Measurements from ENCODE around the gene SYCP3.

SYCP3 gene

DNA sequence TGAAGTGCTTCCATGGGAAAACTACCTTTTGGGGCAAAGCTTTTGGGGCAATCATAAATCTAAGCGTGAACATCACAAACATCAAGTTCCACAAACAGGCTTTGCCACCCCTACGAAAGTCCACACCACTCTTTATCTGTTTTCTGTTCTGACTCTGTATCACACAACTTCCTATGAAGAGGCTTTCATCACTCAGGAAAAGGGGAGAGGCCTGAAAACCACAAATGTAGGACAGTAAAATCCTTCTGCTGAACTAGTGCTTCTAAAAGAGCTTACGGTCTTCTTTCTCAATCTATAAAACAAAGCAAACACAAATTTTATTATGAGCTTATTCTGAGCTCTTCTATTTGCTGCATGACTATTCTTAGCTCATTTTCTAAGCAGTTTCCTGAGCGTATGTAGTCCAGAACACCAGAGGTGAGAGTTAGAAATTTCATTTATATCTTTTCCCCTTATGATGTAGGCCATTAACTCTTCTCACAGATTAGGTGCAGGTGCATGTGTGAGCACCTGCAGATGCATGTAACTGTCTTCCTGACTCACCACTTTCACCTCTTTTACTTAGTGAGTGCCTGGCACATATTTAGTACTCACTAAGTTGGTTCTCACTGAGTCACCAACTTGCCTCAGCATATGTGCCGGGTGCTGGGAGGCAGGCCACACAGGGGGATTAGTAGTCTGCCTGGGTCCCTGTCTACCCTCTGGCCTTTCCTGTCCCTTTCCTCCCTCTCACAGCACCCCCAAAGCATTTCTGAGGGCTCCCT is 32.9 kb upstream of the SYCP3 start:
- Mint-ChIP-seq H3K9me3 (no peaks in the 10 kb centered on the region), H3K4me3 (peak overlapping the region; percentile 18), H3K36me3 (ENCODE audit: low read depth) (peaks cover 75% of the 10 kb centered on the region), H3K27me3 (no peaks in the 10 kb centered on the region), H3K4me1 (ENCODE audit: low read depth) (peaks cover 44% of the 10 kb centered on the region), H3K27ac (peak overlapping the region; percentile 77)
- intact Hi-C loops (cut with micrococcal nuclease): loop anchor here (2.0 to 10.0 kb wide), 4 partner anchors 59 to 360 kb away; partner anchors contain the start of gene GNPTAB

DNA sequence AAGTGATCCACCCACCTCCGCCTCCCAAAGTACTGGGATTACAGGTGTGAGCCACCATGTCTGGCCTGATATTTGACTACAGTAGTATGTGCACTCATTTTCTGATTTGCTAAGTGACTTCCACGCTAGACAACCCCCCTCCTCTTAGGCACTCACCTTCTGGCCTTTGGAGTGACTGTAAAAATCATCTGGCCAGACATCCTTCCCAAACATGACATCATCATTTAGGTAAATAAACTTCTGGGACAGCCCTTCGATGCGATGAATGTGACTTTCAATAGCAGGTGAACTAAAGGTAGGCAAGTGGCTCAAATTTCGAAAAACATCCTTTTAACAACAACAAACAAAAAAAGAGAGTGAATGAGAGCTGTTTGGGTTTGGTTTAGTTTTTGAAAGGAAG is 30.6 kb upstream of the SYCP3 start:
- Mint-ChIP-seq H3K27me3 (no peaks in the 10 kb centered on the region), H3K4me3 (no peak overlapping the region), H3K36me3 (ENCODE audit: low read depth) (peaks cover 74% of the 10 kb centered on the region), H3K4me1 (ENCODE audit: low read depth) (peaks cover 32% of the 10 kb centered on the region), H3K9me3 (no peaks in the 10 kb centered on the region), H3K27ac (no peak overlapping the region)
- intact Hi-C loops (cut with micrococcal nuclease): loop anchor here (5.0 to 10.0 kb wide), 2 partner anchors 145 to 358 kb away; no protein-coding TSS in a partner anchor

DNA sequence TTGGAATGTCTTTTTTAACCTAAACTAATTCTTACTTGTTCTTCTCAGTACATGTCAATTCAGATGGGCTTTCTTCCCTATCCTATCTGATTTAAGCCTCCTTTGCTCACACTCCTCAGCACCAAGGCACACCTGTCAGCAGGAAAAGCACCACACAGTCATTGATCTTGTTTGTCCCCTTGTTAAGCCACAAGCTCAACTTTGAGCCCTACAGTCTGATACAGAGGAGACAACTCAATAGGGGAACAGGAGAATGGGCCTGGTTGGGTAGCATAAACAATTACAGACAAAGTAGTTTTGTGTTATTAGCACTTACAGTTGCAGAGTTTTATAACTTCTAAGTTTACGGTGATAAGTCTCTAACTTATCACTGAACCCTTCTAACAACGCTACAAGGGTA is 29.5 kb upstream of the SYCP3 start:
- H3K4me3 Mint-ChIP-seq: no peak overlapping the region
- H3K36me3 Mint-ChIP-seq (ENCODE audit: low read depth): peaks cover 83% of the 10 kb centered on the region
- no peaks in the 10 kb centered on the region for H3K27me3 Mint-ChIP-seq
- peaks cover 37% of the 10 kb centered on the region for H3K4me1 Mint-ChIP-seq (ENCODE audit: low read depth)
- no peaks in the 10 kb centered on the region for H3K9me3 Mint-ChIP-seq
- intact Hi-C loops (cut with micrococcal nuclease): no loop called here
- no peak overlapping the region for H3K27ac Mint-ChIP-seq

DNA sequence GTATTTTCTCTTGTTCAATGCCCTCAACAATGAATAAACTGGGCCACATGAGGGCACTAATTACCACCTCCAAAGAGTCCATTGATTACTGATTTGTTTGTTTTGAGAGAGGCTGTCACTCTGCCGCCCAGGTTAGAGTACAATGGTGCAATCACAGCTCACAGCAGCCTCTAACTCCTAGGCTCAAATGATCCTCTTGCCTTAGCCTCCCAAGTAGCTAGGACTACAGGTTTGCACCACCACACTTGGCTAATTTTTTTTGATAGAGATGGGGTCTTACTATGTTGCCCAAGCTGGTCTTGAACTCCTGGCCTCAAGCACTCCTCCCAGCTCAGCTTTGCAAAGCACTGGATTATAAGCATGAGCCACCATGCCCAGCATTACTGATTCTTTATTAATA is 28.3 kb upstream of the SYCP3 start:
- intact Hi-C loops (cut with micrococcal nuclease): no loop called here
- Mint-ChIP-seq H3K4me1 (ENCODE audit: low read depth) (peaks cover 39% of the 10 kb centered on the region), H3K36me3 (ENCODE audit: low read depth) (peaks cover 76% of the 10 kb centered on the region), H3K9me3 (no peaks in the 10 kb centered on the region), H3K27me3 (no peaks in the 10 kb centered on the region), H3K27ac (no peak overlapping the region), H3K4me3 (no peak overlapping the region)

DNA sequence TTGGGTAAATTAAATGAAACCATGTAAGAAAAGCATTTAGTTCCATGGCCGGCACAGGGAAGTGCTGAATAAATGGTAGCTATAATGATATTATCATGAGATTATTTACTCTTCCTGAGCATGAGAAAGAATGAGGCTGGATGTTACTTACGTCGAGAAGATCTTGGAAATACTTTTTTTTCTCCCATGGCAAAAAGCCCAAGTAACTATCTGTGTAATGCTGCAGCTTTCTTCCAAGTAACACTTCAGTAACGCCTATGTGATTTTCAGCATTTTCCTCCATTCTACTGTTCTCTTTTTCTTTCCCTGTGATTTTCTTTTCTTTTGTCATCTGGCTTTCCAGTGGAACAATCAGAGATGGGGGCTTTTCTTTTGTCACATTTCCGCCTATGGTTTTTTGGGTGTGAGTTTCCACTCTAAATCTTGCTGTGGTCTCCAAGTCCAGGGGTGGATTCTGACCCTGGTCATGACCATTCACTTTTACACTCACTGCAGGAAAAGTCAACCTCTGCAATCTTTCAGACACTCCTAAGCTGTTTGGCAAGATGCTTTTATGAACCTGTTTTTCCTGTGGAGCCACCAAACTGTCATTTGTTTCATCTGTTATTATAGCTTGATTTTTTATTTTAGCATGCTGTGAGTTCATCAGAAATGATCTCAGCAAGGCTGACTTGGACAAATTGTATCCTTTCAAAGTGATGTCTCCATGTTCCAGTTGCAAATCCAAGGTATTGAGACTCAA is 25.0 kb upstream of the SYCP3 start:
- no peak overlapping the region for H3K4me3 Mint-ChIP-seq
- H3K36me3 Mint-ChIP-seq (ENCODE audit: low read depth): peaks cover 62% of the 10 kb centered on the region
- H3K9me3 Mint-ChIP-seq: no peaks in the 10 kb centered on the region
- H3K4me1 Mint-ChIP-seq (ENCODE audit: low read depth): peaks cover 20% of the 10 kb centered on the region
- intact Hi-C loops (cut with micrococcal nuclease): loop anchor here (5.0 kb wide), 2 partner anchors 192 to 357 kb away; partner anchors contain the start of gene ARL1
- peak overlapping the region; percentile 85 for H3K27ac Mint-ChIP-seq
- H3K27me3 Mint-ChIP-seq: no peaks in the 10 kb centered on the region

DNA sequence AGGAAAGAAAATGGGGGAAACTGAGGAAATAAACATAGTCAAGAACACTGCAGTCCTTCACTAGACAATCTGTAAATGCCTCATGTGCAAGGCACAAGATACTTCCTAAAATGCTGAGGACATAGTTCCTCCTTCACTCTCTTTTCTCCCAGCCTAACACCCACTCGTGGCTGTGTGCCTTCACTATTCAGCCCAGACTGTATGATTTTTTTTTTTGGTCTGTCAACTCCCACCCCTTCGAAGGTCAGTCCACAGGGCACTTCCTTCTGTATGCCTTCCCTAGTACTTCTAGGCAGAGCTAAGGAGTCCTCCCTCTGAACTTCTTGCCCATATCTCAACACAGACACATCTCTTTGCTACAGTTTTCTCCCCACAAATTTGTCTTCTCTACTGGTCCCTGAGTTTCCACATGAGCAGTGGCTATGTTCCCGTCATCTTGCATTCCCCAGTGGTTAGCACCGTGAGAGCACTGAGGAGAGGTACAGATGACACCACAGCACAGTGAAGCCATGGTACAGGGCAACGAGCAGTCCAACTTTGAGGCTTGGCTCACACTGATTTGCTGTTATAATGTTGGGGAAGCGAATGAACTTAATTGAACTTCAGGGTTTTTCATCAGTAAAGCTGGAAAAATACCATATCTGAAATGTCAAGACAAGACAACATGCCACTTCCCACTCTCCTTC is 24.1 kb upstream of the SYCP3 start:
- peak overlapping the region; percentile 85 for H3K27ac Mint-ChIP-seq

DNA sequence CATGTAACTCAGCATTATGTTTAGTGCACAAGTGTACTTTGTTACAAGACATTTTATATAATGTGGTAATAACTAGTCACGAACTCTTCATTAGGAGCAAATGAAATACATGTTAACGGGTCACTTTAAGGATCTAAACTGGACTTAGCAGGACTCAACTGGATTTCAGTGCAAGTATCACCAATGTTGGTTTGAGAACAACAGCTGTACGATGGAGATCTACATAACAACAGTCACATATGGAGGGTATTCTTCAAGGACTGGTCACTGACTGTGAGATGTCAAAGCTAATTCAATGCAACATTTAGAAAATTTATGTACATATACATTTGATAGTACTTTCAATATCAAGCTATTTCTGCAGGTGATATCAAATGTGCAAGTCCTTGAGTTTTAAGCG is 22.5 kb upstream of the SYCP3 start:
- H3K4me3 Mint-ChIP-seq: no peak overlapping the region
- no peaks in the 10 kb centered on the region for H3K27me3 Mint-ChIP-seq
- intact Hi-C loops (cut with micrococcal nuclease): loop anchor here (5.0 kb wide), 2 partner anchors 189 to 354 kb away; partner anchors contain the start of gene ARL1
- H3K9me3 Mint-ChIP-seq: no peaks in the 10 kb centered on the region
- peaks cover 60% of the 10 kb centered on the region for H3K36me3 Mint-ChIP-seq (ENCODE audit: low read depth)
- peaks cover 20% of the 10 kb centered on the region for H3K4me1 Mint-ChIP-seq (ENCODE audit: low read depth)
- no peak overlapping the region for H3K27ac Mint-ChIP-seq

More for the DNA sequence above, 24.1 kb upstream of the SYCP3 start:
- peaks cover 58% of the 10 kb centered on the region for H3K36me3 Mint-ChIP-seq (ENCODE audit: low read depth)
- H3K9me3 Mint-ChIP-seq: no peaks in the 10 kb centered on the region
- peak overlapping the region; percentile 11 for H3K4me3 Mint-ChIP-seq
- H3K27me3 Mint-ChIP-seq: no peaks in the 10 kb centered on the region
- intact Hi-C loops (cut with micrococcal nuclease): loop anchor here (5.0 kb wide), 2 partner anchors 191 to 356 kb away; partner anchors contain the start of gene ARL1
- peaks cover 20% of the 10 kb centered on the region for H3K4me1 Mint-ChIP-seq (ENCODE audit: low read depth)

DNA sequence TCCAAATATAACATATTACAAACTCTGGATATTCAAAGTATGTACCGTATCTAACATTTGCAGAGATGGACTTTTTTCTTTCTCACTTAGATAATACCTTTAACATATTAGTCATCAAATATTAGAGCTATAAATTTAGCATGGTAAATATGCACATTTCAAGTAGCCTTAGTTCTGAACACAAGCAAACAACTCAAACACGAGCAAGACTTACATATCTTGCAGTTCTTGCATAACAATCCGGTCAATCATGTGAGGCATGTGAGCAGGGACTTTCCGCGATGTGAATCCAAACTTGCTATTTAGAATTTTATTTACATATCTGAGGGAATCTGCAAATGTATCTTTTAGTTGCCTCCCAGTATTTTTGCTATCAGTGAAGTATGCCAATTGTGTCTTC is 22.1 kb upstream of the SYCP3 start:
- H3K4me1 Mint-ChIP-seq (ENCODE audit: low read depth): peaks cover 20% of the 10 kb centered on the region
- intact Hi-C loops (cut with micrococcal nuclease): loop anchor here (5.0 kb wide), 2 partner anchors 189 to 354 kb away; partner anchors contain the start of gene ARL1
- H3K27ac Mint-ChIP-seq: no peak overlapping the region
- no peaks in the 10 kb centered on the region for H3K9me3 Mint-ChIP-seq
- no peaks in the 10 kb centered on the region for H3K27me3 Mint-ChIP-seq
- H3K4me3 Mint-ChIP-seq: no peak overlapping the region
- peaks cover 60% of the 10 kb centered on the region for H3K36me3 Mint-ChIP-seq (ENCODE audit: low read depth)

DNA sequence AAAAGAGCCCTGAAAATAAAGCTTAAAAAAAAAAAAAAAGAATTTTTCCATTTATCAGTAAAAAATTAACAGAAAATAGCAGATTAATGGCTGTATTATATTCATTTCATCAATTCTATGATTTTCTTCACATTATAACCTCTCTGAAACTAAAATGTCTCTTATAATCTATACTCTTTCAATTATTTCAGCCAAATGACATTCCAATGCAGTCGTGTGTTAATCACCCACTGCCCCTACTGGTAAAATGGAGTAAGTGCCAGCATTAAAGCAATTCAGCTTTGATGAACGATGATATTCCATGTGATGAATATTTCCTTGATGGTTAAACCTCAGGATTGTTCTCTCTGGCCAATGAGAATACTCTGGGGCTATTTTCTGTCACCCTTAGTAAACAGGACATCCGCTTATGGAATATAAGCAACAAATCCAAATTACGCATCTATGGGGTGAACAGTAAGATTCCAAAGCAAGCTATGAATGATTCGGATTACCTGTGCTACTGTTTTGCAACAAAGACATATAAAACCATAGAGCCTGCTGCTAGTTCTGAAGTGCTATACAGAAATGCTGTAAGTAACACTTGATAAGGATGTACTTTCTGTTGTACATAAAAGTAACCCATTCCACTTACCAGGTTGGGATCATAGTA is 20.3 kb upstream of the SYCP3 start:
- Mint-ChIP-seq H3K36me3 (ENCODE audit: low read depth) (peaks cover 61% of the 10 kb centered on the region), H3K9me3 (no peaks in the 10 kb centered on the region), H3K27me3 (no peaks in the 10 kb centered on the region), H3K27ac (no peak overlapping the region), H3K4me3 (no peak overlapping the region), H3K4me1 (ENCODE audit: low read depth) (peaks cover 18% of the 10 kb centered on the region)
- intact Hi-C loops (cut with micrococcal nuclease): loop anchor here (5.0 kb wide), 2 partner anchors 187 to 352 kb away; partner anchors contain the start of gene ARL1

DNA sequence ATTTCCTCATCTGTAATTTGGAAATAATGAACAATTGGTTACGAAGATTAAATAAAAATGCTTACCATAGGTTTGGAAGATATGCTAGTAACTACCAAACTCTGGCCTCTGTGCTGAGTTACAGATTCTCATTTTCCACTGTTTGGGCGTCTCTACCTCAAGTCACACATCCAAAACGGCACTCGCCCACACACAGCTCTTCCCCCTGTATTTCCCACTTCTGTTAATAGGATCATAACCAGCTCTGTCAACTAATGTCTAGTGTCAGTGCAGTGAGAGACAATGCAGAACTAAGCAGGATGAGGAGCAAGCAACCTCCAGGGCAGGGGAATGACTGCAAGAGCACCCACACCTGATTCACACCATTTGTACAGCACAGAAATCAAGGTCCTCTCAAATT is 10.9 kb upstream of the SYCP3 start:
- no peak overlapping the region for H3K27ac Mint-ChIP-seq
- H3K9me3 Mint-ChIP-seq: no peaks in the 10 kb centered on the region
- no peaks in the 10 kb centered on the region for H3K27me3 Mint-ChIP-seq
- H3K4me3 Mint-ChIP-seq: no peak overlapping the region
- intact Hi-C loops (cut with micrococcal nuclease): no loop called here
- H3K4me1 Mint-ChIP-seq (ENCODE audit: low read depth): peaks cover 32% of the 10 kb centered on the region
- H3K36me3 Mint-ChIP-seq (ENCODE audit: low read depth): peaks cover 91% of the 10 kb centered on the region

DNA sequence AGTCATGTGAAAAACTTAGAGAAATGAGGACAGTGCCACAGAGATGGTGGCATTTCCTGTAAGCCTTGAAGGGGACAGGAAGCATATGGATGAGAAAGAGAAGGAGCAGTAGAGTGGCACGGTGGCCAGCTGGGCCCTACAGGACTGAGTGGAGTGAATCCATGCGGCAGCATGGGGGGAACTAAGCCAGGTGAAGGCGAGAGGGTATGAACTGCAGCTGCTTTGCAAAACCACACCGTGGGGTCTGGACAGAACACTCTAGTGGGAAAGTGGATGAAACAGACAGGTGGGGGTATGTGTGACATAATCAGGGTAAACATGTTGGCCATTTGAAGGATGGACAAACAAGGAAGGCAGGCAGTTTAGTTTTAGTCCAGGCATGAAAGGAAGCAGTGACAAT is 10.4 kb upstream of the SYCP3 start:
- peaks cover 32% of the 10 kb centered on the region for H3K4me1 Mint-ChIP-seq (ENCODE audit: low read depth)
- H3K27ac Mint-ChIP-seq: no peak overlapping the region
- H3K4me3 Mint-ChIP-seq: no peak overlapping the region
- H3K36me3 Mint-ChIP-seq (ENCODE audit: low read depth): peaks cover 91% of the 10 kb centered on the region
- H3K9me3 Mint-ChIP-seq: no peaks in the 10 kb centered on the region
- no peaks in the 10 kb centered on the region for H3K27me3 Mint-ChIP-seq
- intact Hi-C loops (cut with micrococcal nuclease): no loop called here

DNA sequence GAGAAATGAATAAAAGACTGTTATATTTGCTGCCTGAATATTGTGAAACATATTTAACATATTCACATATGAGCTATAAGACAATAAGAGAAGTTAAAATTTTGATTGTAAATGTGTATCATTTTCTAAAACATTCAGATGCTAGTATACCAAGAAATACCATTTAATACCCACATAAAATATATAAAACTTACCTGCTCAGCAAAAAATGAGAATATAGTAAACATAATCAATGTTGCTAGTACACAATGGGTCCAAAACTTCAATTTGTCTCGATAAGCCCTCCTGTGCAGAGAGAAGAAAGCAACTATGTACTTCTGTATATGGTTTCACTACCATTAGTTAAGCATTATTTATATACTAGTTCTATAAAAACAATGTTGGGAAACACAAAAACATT is 9.6 kb upstream of the SYCP3 start:
- Mint-ChIP-seq H3K9me3 (no peaks in the 10 kb centered on the region), H3K36me3 (ENCODE audit: low read depth) (peaks cover 92% of the 10 kb centered on the region), H3K27ac (no peak overlapping the region), H3K4me1 (ENCODE audit: low read depth) (peaks cover 32% of the 10 kb centered on the region), H3K27me3 (no peaks in the 10 kb centered on the region), H3K4me3 (no peak overlapping the region)
- intact Hi-C loops (cut with micrococcal nuclease): no loop called here

DNA sequence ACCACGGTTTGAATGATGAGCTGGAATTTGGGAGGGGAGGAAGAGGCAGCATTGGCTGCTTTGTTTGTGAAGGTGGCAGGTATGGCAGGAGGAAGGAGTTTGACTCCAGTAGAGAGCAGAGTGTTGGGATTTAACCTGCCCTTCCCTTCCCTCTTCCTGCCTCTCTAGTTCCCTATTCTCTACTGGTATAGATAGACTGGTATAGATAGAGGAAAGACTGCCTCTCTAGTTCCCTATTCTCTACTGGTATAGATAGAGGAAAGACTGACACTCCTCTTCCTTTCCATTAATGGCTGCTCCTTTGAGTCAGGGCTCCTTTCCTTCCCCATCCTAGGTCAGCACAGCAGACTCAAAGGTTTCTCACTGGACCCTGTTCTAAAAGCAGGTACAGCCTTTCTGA is 8.4 kb upstream of the SYCP3 start:
- intact Hi-C loops (cut with micrococcal nuclease): no loop called here
- H3K27ac Mint-ChIP-seq: no peak overlapping the region
- H3K9me3 Mint-ChIP-seq: no peaks in the 10 kb centered on the region
- peaks cover 90% of the 10 kb centered on the region for H3K36me3 Mint-ChIP-seq (ENCODE audit: low read depth)
- H3K4me3 Mint-ChIP-seq: no peak overlapping the region
- no peaks in the 10 kb centered on the region for H3K27me3 Mint-ChIP-seq
- H3K4me1 Mint-ChIP-seq (ENCODE audit: low read depth): peaks cover 32% of the 10 kb centered on the region

Measured in dendritic cell treated with granulocyte-macrophage colony-stimulating factor and Interleukin-4, amounts not matched to agents 40 ng/mL and 50 ng/mL, for 4 days (primary cell).